Measurements from ENCODE around the gene PARD3B. TPM values are rescaled to one million over a fixed set of nuclear protein-coding genes. Genes with fewer than 3 reads are reported as not detected.

Gene PARD3B
- total and polyA plus RNA-seq, 10 of the 15 experiments (the other 5 are each of a cell fraction or from before 2014, with no cell fraction given), result 0.01 to 0.54 (median 0.07) TPM; not detected in 7

- no peak for TF ChIP-seq ZNF687 (IDR thresholded peaks at IDR 0.05)
- TF ChIP-seq FOXK2 (IDR thresholded peaks at IDR 0.05), result no peak
- no peak for TF ChIP-seq HDGF (IDR thresholded peaks at IDR 0.05)
- no peak for TF ChIP-seq ATF7 (IDR thresholded peaks at IDR 0.05; ENCODE audit: low read depth)
Measured at GRCh38 chr2:205148755-205149154, 603.5 kb downstream of the PARD3B start (continued).

- DNase-seq (ENCODE audit: low read depth, low spot score) (no peak), ATAC-seq (no peak), FAIRE-seq (no peak)
- ChIA-PET SMC1A (ENCODE audit: uncharacterized antibody, unreplicated experiment) (no interaction called here), POLR2A (no interaction called here), RAD21 (ENCODE audit: unreplicated experiment) (no interaction called here), CTCF (no interaction called here)
- H3K9ac ChIP-seq (ENCODE audit: control insufficient read depth, insufficient read depth, low read length), result no peak overlapping the region
- H2AFZ ChIP-seq (ENCODE audit: control insufficient read depth, low read depth, low read length), result no peak overlapping the region
- H3K79me2 ChIP-seq (ENCODE audit: control insufficient read depth, insufficient read depth, low read length), result no peaks in the 10 kb centered on the region
- no peak for TF ChIP-seq SREBF1 (IDR thresholded peaks at IDR 0.05; ENCODE audit: low read length)
- no peak for TF ChIP-seq NFYA (IDR thresholded peaks at IDR 0.05; ENCODE audit: borderline replicate concordance, low read depth, low read length)
- TF ChIP-seq FOXK2 (IDR thresholded peaks at IDR 0.05), result no peak
- TF ChIP-seq JUND (IDR thresholded peaks at IDR 0.05; ENCODE audit: low read depth, low read length), result no peak
- TF ChIP-seq BHLHE40 (IDR thresholded peaks at IDR 0.05; ENCODE audit: borderline replicate concordance in 1 of 2, low read depth in 2 of 2, low read length in 1 of 2), result no peak
- no peak for TF ChIP-seq TCF7 (IDR thresholded peaks at IDR 0.05; ENCODE audit: borderline replicate concordance)
- no peak for TF ChIP-seq GATAD2B (conservative IDR thresholded peaks at IDR 0.05; ENCODE audit: low read depth)
- no peak for TF ChIP-seq KDM1A (IDR thresholded peaks at IDR 0.05; ENCODE audit: borderline replicate concordance)
- TF ChIP-seq BCLAF1 (IDR thresholded peaks at IDR 0.05), result no peak
- TF ChIP-seq ZNF207 (IDR thresholded peaks at IDR 0.05; ENCODE audit: borderline replicate concordance), result no peak
- H3K4me1 ChIP-seq (ENCODE audit: control insufficient read depth, insufficient read depth, low read length), result no peaks in the 10 kb centered on the region
- BruUV-seq (replicated peaks), result no TSS peak
- in situ Hi-C loops (cut with MboI), result no loop called here
- no peak overlapping the region for H3K4me3 ChIP-seq
- H3K4me2 ChIP-seq (ENCODE audit: control insufficient read depth, insufficient read depth), result no peak overlapping the region
- no peaks in the 10 kb centered on the region for H3K9me3 ChIP-seq (replicated peaks; ENCODE audit: control insufficient read depth, insufficient read depth, low read length)
- H3K27ac ChIP-seq (ENCODE audit: control insufficient read depth, insufficient read depth), result no peak overlapping the region
- no peaks in the 10 kb centered on the region for H4K20me1 ChIP-seq (ENCODE audit: control insufficient read depth, insufficient read depth)
- H3K36me3 ChIP-seq (ENCODE audit: control insufficient read depth in 2 of 2, insufficient read depth in 2 of 2, low read length in 1 of 2), result no peaks in the 10 kb centered on the region
- WGBS (ENCODE audit: insufficient coverage, insufficient replicate concordance, low lambda C conversion rate, missing lambda C conversion rate), result 36% methylated on average over 1 of the region's 1 CpG
- no peaks in the 10 kb centered on the region for H3K27me3 ChIP-seq (replicated peaks in 1 of 2; ENCODE audit: control insufficient read depth in 2 of 2, insufficient read depth in 2 of 2, low read length in 1 of 2)
- intact Hi-C loops (cut with micrococcal nuclease; ENCODE audit: unreplicated experiment), result no loop called here
Measured at GRCh38 chr2:205156457-205156856, 611.2 kb downstream of the PARD3B start.
